Type B pancreatic cell (in vitro differentiated cells): ENCODE results near the gene ITPRID1. TPM values are rescaled to one million over a fixed set of nuclear protein-coding genes. Genes with fewer than 3 reads are reported as not detected.

Source experiments
- DNase-seq: peaks from one replicate; pipeline ENCODE4 v3.0.0; 2021; ENCODE audit warnings: mixed read lengths; ENCODE audit not compliant: unreplicated experiment; ENCODE audit errors: extremely low spot score
- H3K27ac Mint-ChIP-seq: 2 replicates; pipeline ENCODE4 v1.8.0; 2021; ENCODE audit warnings: mild to moderate bottlenecking, mixed read lengths
- H3K27me3 Mint-ChIP-seq: 2 replicates; pipeline ENCODE4 v1.8.0; 2021; ENCODE audit warnings: mixed read lengths
- H3K36me3 Mint-ChIP-seq: 2 replicates; pipeline ENCODE4 v1.8.0; 2021; ENCODE audit warnings: mixed read lengths
- H3K4me1 Mint-ChIP-seq: one replicate; pipeline ENCODE4 v1.8.0; 2021; ENCODE audit warnings: mixed read lengths; ENCODE audit not compliant: unreplicated experiment
- H3K4me3 Mint-ChIP-seq: 2 replicates; pipeline ENCODE4 v1.8.0; 2021; ENCODE audit warnings: mild to moderate bottlenecking, mixed read lengths
- H3K9me3 Mint-ChIP-seq: 2 replicates; pipeline ENCODE4 v1.8.0; 2021; ENCODE audit warnings: mixed read lengths
- CTCF ChIP-seq: fragments of 200-600 bp; sonication (generic); conservative IDR thresholded peaks from 2 replicates; pipeline ENCODE4 v1.5.0; 2021; ENCODE audit warnings: antibody characterized with exemption, mild to moderate bottlenecking
- total RNA-seq: library from RNA; stranded (reverse); gene quantifications from 2 replicates; pipeline ENCODE4 v1.2.1, GENCODE V29; 2021; ENCODE audit warnings: low replicate concordance

Gene ITPRID1
- total RNA-seq, 1 donor from 2014 or later, result 0.14 TPM

GRCh38 chr7:31669461-31669860, 155.6 kb downstream of the ITPRID1 start:
- H3K27ac Mint-ChIP-seq, result no peak overlapping the region
- TF ChIP-seq CTCF, result no peak
- H3K27me3 Mint-ChIP-seq, result no peaks in the 10 kb centered on the region
- no peaks in the 10 kb centered on the region for H3K9me3 Mint-ChIP-seq
- H3K4me3 Mint-ChIP-seq, result no peak overlapping the region
- H3K36me3 Mint-ChIP-seq, result no peaks in the 10 kb centered on the region
- no peak for DNase-seq
- H3K4me1 Mint-ChIP-seq, result no peaks in the 10 kb centered on the region

GRCh38 chr7:31679574-31680305, 165.8 kb downstream of the ITPRID1 start:
- no peaks in the 10 kb centered on the region for H3K36me3 Mint-ChIP-seq
- no peak for TF ChIP-seq CTCF

GRCh38 chr7:31683445-31684225, 169.7 kb downstream of the ITPRID1 start:
- Mint-ChIP-seq H3K9me3 (no peaks in the 10 kb centered on the region), H3K36me3 (no peaks in the 10 kb centered on the region), H3K27ac (no peak overlapping the region), H3K27me3 (peaks cover 17% of the 10 kb centered on the region), H3K4me1 (no peaks in the 10 kb centered on the region), H3K4me3 (no peak overlapping the region)
- no peak for TF ChIP-seq CTCF
- DNase-seq, result no peak

More at GRCh38 chr7:31679574-31680305, 165.8 kb downstream of the ITPRID1 start:
- Mint-ChIP-seq H3K27ac (no peak overlapping the region), H3K4me1 (no peaks in the 10 kb centered on the region), H3K9me3 (no peaks in the 10 kb centered on the region), H3K4me3 (no peak overlapping the region), H3K27me3 (no peaks in the 10 kb centered on the region)
- no peak for DNase-seq

- H3K9me3 Mint-ChIP-seq, result no peaks in the 10 kb centered on the region
- TF ChIP-seq CTCF, result no peak
- no peaks in the 10 kb centered on the region for H3K36me3 Mint-ChIP-seq
- H3K27me3 Mint-ChIP-seq, result peaks cover 32% of the 10 kb centered on the region
- no peak within 1 kb of the TSS for H3K4me3 Mint-ChIP-seq
- no peak within 1 kb of the TSS for H3K27ac Mint-ChIP-seq
- no peaks in the 10 kb centered on the region for H3K4me1 Mint-ChIP-seq
- no peak for DNase-seq
These were observed 173.3 kb downstream of the ITPRID1 start, which contains the start of gene PPP1R17 for GRCh38 chr7:31687024-31687748. TSS of gene PPP1R17 (plus strand) at chr7:31687215. CDS start at chr7:31692442, 5,227 bp downstream.

GRCh38 chr7:31688372-31688771, 174.5 kb downstream of the ITPRID1 start:
- no peak for DNase-seq
- H3K27ac Mint-ChIP-seq, result no peak overlapping the region
- no peaks in the 10 kb centered on the region for H3K36me3 Mint-ChIP-seq
- peaks cover 35% of the 10 kb centered on the region for H3K27me3 Mint-ChIP-seq
- H3K4me1 Mint-ChIP-seq, result no peaks in the 10 kb centered on the region
- no peaks in the 10 kb centered on the region for H3K9me3 Mint-ChIP-seq
- no peak overlapping the region for H3K4me3 Mint-ChIP-seq
- TF ChIP-seq CTCF, result no peak
